ENCODE results near the gene RASAL2. TPM values are rescaled to one million over a fixed set of nuclear protein-coding genes. Genes with fewer than 3 reads are reported as not detected.
A peak's percentile ranks its signal among the peaks of the same experiment; 100 is the strongest.

RASAL2 gene
- total RNA-seq, 1 experiment from 2014 or later: 22.2 TPM

GRCh38 chr1:178266619-178267066 is 172.7 kb downstream of the RASAL2 start:
- no peaks in the 10 kb centered on the region for H3K9me3 Mint-ChIP-seq
- Histone ChIP-seq H3K23ac (ENCODE audit: insufficient read length, low read depth, low read length) (no peak overlapping the region), H2AFZ (ENCODE audit: low read length) (no peak overlapping the region), H2BK12ac (ENCODE audit: insufficient read length, low read depth, low read length) (peak overlapping the region; percentile 89), H3K23me2 (ENCODE audit: insufficient read length, low read depth, low read length, poor library complexity, severe bottlenecking) (no peaks in the 10 kb centered on the region), H2AK5ac (ENCODE audit: insufficient read length, low read length) (no peak overlapping the region), H3K56ac (ENCODE audit: insufficient read length, low read depth, low read length) (no peak overlapping the region), H3K9me3 (ENCODE audit: control insufficient read depth, low read depth, low read length) (no peaks in the 10 kb centered on the region), H3K4ac (ENCODE audit: low read depth, low read length) (no peak overlapping the region; the same call in 1 of the 2 replicates), H3K79me2 (ENCODE audit: insufficient read depth, low read length) (peaks cover 2% of the 10 kb centered on the region; the same call in 1 of the 2 replicates), H3T11ph (ENCODE audit: low read length) (peak overlapping the region; percentile 95), H3K9ac (ENCODE audit: extremely low read depth, insufficient read length, low read length) (peak overlapping the region; percentile 69), H3K79me1 (ENCODE audit: insufficient read depth, low read depth, low read length, poor library complexity, severe bottlenecking) (no peaks in the 10 kb centered on the region), H3K14ac (ENCODE audit: insufficient read depth, low read length) (peak overlapping the region; percentile 54; the same call in 1 of the 2 replicates), H3K27me3 (ENCODE audit: insufficient read depth, low read length) (no peaks in the 10 kb centered on the region), H4K20me1 (ENCODE audit: control insufficient read depth, insufficient read depth, insufficient read length) (no peaks in the 10 kb centered on the region), H2BK15ac (ENCODE audit: low read depth, low read length) (no peak overlapping the region), H3K4me1 (ENCODE audit: insufficient read depth, low read length) (peaks cover 11% of the 10 kb centered on the region; the same call in 1 of the 2 replicates), H2BK120ac (ENCODE audit: low read depth, low read length, poor library complexity, severe bottlenecking) (peak overlapping the region; percentile 87), H4K8ac (replicated peaks; ENCODE audit: insufficient read length, low read depth, low read length) (no peak overlapping the region), H2BK5ac (ENCODE audit: insufficient read length, low read length) (no peak overlapping the region), H3K27ac (ENCODE audit: insufficient read length, low read depth, low read length) (peak overlapping the region; percentile 98), H2BK20ac (ENCODE audit: low read depth, low read length, poor library complexity, severe bottlenecking) (no peak overlapping the region), H4K91ac (ENCODE audit: insufficient read length, low read depth, low read length) (no peak overlapping the region), H3K4me2 (ENCODE audit: insufficient read depth, insufficient read length, low read length) (peak overlapping the region; percentile 49), H4K5ac (ENCODE audit: insufficient read length, low read depth, low read length) (no peak overlapping the region), H3K18ac (ENCODE audit: insufficient read length, low read depth, low read length) (peak overlapping the region; percentile 84)
- peak overlapping the region; percentile 98 for H3K27ac Mint-ChIP-seq
- no peaks in the 10 kb centered on the region; a peak in 1 of 7 replicates for H3K36me3 Mint-ChIP-seq (ENCODE audit: insufficient read depth in 1 of 3, low read depth in 3 of 3)
- no CpG with 5 or more reads among the region's 4 CpGs for WGBS (ENCODE audit: extremely low coverage, insufficient read length, low lambda C conversion rate)
- peak overlapping the region; percentile 49 to 70 for H3K4me3 Mint-ChIP-seq
- TF ChIP-seq CTCF (conservative IDR thresholded peaks at IDR 0.05): no peak
- H3K4me1 Mint-ChIP-seq: peaks cover 88 to 89% of the 10 kb centered on the region in 2 experiments
- DNase-seq: peak; percentile 96
- no peaks in the 10 kb centered on the region for H3K27me3 Mint-ChIP-seq (ENCODE audit: low read depth)
